B cell (primary cell): ENCODE data around the gene ENO3.

ENCODE experiments used
- EZH2 ChIP-seq: IDR thresholded peaks from 2 replicates; pipeline ENCODE4 v1.6.1; 2012; ENCODE audit warnings: borderline replicate concordance, low read depth, mild to moderate bottlenecking, moderate library complexity, low read length; ENCODE audit not compliant: insufficient read depth, poor library complexity, severe bottlenecking
- TF ChIP-seq, protein P1 (sequence below): fragments of 200-600 bp; IDR thresholded peaks from one replicate; pipeline ENCODE4 v1.8.0; 2022; ENCODE audit warnings: antibody characterized with exemption, mild to moderate bottlenecking

DNA sequence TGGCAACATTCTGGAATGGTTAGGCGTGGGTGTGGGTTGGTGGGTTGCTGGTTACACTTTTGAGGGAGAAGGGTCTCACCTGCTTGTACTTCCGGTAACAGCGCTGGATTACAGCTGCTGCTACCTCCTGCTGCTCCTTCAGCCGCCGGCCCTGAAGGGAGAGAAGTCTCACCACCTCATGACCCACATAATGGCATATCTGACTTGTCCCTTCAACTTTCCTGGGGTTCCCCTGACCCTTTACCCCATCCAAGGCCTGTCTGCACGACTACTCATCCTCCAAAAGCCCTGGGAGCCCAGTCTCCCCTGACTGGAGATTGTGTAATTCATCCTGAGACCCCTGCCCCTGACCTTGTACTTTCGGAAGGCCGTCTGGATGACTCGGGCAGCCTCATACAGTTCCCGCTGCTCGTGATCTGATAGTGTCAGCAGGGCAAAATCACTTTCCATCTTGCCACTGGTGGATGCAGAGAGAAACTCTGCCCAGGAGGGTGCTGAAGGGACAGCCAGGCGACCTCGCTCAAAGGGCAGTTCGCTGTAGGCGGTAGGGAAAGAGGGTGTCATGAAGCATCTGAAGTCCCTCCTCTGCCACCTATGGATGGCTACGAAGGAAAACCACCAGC lies 18.7 kb downstream of the ENO3 start:
- no peak for TF ChIP-seq EZH2
- TF ChIP-seq, protein P1, sequence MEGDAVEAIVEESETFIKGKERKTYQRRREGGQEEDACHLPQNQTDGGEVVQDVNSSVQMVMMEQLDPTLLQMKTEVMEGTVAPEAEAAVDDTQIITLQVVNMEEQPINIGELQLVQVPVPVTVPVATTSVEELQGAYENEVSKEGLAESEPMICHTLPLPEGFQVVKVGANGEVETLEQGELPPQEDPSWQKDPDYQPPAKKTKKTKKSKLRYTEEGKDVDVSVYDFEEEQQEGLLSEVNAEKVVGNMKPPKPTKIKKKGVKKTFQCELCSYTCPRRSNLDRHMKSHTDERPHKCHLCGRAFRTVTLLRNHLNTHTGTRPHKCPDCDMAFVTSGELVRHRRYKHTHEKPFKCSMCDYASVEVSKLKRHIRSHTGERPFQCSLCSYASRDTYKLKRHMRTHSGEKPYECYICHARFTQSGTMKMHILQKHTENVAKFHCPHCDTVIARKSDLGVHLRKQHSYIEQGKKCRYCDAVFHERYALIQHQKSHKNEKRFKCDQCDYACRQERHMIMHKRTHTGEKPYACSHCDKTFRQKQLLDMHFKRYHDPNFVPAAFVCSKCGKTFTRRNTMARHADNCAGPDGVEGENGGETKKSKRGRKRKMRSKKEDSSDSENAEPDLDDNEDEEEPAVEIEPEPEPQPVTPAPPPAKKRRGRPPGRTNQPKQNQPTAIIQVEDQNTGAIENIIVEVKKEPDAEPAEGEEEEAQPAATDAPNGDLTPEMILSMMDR = no peak
